K562 (cell line): ENCODE results near the gene HDAC9.

ENCODE experiments used
- CHD1 ChIP-seq: fragments of 200-600 bp; sonication (generic); IDR thresholded peaks from one replicate; pipeline ENCODE4 v1.6.1; 2012; ENCODE audit warnings: mild to moderate bottlenecking, moderate library complexity, low read length, inconsistent platforms
- FOXJ3 ChIP-seq: sonication (generic); formaldehyde crosslinking; IDR thresholded peaks from 2 replicates; pipeline ENCODE4 v1.4.0; 2020; ENCODE audit warnings: mild to moderate bottlenecking, missing genetic modification reagents
- GABPA ChIP-seq: fragments of 200-800 bp; sonication (Bioruptor generic); conservative IDR thresholded peaks from 2 replicates; pipeline ENCODE4 v1.6.1; 2016; ENCODE audit warnings: low read depth, missing genetic modification characterization, missing compliant biosample characterization
- HDAC6 ChIP-seq: IDR thresholded peaks from 2 replicates; pipeline ENCODE4 v1.6.1; 2012; ENCODE audit warnings: low read depth, mild to moderate bottlenecking, control low read depth, inconsistent platforms, low read length, moderate library complexity
- SRF ChIP-seq, 2 experiments: fragments of 250-450, 450-650 bp in 1 of 2; sonication (Bioruptor Pico) in 1 of 2; sonication (generic) in 1 of 2; formaldehyde crosslinking; IDR thresholded peaks; 2 replicates each; pipeline versions ENCODE4 v1.5.0 to v1.5.1; 2020 to 2022; ENCODE audit warnings: mild to moderate bottlenecking in 1 of 2, missing genetic modification reagents in 1 of 2
- YBX1 ChIP-seq: fragments of 450-650 bp; IDR thresholded peaks from 2 replicates; pipeline ENCODE4 v1.7.1; 2016; ENCODE audit warnings: mild to moderate bottlenecking
- ZBTB2 ChIP-seq: fragments of 450-650 bp; IDR thresholded peaks from 2 replicates; pipeline ENCODE4 v1.6.1; 2016; ENCODE audit warnings: antibody characterized with exemption
- TF ChIP-seq, protein P1 (sequence below): fragments of 450-650 bp; IDR thresholded peaks from 2 replicates; pipeline ENCODE4 v1.6.1; 2016; ENCODE audit warnings: missing biosample characterization, missing genetic modification characterization
- TF ChIP-seq, protein P2 (sequence below): sonication (generic); formaldehyde crosslinking; IDR thresholded peaks from 2 replicates; pipeline ENCODE4 v1.5.0; 2020; ENCODE audit warnings: missing genetic modification reagents
- TF ChIP-seq, protein P3 (sequence below): sonication (generic); formaldehyde crosslinking; IDR thresholded peaks from 2 replicates; pipeline ENCODE4 v1.8.0; 2022; ENCODE audit warnings: mild to moderate bottlenecking, low read depth, missing genetic modification reagents
- TF ChIP-seq, protein P4 (sequence below), 3 experiments: IDR thresholded peaks in 2 of 3; conservative IDR thresholded peaks in 1 of 3; 2 replicates each; pipeline ENCODE4 v1.5.1; 2011 to 2012; ENCODE audit warnings: low read length in 3 of 3, mild to moderate bottlenecking in 3 of 3, control low read depth in 2 of 3, improper control_type of control experiment in 1 of 3, inconsistent platforms in 1 of 3, low read depth in 1 of 3, mixed read lengths in 1 of 3, moderate library complexity in 1 of 3; ENCODE audit not compliant: insufficient read depth in 2 of 3

GRCh38 chr7:18694484-18694883, 198.9 kb downstream of the HDAC9 start:
- TF ChIP-seq FOXJ3 (CRISPR knock-in tag) = no peak
- TF ChIP-seq SRF (CRISPR knock-in tag; IDR thresholded peaks at IDR 0.05) = no peak
- TF ChIP-seq ZBTB2 = no peak
- TF ChIP-seq, protein P1, sequence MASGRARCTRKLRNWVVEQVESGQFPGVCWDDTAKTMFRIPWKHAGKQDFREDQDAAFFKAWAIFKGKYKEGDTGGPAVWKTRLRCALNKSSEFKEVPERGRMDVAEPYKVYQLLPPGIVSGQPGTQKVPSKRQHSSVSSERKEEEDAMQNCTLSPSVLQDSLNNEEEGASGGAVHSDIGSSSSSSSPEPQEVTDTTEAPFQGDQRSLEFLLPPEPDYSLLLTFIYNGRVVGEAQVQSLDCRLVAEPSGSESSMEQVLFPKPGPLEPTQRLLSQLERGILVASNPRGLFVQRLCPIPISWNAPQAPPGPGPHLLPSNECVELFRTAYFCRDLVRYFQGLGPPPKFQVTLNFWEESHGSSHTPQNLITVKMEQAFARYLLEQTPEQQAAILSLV = no peak
- TF ChIP-seq, protein P2, sequence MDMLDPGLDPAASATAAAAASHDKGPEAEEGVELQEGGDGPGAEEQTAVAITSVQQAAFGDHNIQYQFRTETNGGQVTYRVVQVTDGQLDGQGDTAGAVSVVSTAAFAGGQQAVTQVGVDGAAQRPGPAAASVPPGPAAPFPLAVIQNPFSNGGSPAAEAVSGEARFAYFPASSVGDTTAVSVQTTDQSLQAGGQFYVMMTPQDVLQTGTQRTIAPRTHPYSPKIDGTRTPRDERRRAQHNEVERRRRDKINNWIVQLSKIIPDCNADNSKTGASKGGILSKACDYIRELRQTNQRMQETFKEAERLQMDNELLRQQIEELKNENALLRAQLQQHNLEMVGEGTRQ (CRISPR knock-in tag) = no peak
- TF ChIP-seq, protein P3, sequence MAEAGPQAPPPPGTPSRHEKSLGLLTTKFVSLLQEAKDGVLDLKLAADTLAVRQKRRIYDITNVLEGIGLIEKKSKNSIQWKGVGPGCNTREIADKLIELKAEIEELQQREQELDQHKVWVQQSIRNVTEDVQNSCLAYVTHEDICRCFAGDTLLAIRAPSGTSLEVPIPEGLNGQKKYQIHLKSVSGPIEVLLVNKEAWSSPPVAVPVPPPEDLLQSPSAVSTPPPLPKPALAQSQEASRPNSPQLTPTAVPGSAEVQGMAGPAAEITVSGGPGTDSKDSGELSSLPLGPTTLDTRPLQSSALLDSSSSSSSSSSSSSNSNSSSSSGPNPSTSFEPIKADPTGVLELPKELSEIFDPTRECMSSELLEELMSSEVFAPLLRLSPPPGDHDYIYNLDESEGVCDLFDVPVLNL (CRISPR knock-in tag) = no peak
- no peak for TF ChIP-seq HDAC6
- TF ChIP-seq, protein P4, sequence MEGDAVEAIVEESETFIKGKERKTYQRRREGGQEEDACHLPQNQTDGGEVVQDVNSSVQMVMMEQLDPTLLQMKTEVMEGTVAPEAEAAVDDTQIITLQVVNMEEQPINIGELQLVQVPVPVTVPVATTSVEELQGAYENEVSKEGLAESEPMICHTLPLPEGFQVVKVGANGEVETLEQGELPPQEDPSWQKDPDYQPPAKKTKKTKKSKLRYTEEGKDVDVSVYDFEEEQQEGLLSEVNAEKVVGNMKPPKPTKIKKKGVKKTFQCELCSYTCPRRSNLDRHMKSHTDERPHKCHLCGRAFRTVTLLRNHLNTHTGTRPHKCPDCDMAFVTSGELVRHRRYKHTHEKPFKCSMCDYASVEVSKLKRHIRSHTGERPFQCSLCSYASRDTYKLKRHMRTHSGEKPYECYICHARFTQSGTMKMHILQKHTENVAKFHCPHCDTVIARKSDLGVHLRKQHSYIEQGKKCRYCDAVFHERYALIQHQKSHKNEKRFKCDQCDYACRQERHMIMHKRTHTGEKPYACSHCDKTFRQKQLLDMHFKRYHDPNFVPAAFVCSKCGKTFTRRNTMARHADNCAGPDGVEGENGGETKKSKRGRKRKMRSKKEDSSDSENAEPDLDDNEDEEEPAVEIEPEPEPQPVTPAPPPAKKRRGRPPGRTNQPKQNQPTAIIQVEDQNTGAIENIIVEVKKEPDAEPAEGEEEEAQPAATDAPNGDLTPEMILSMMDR (IDR thresholded peaks at IDR 0.05 in 2 of 3, conservative IDR thresholded peaks at IDR 0.05 in 1 of 3; ENCODE audit: insufficient read depth in 2 of 3, low read depth in 1 of 3, low read length in 3 of 3) = no peak
- no peak for TF ChIP-seq YBX1
- no peak for TF ChIP-seq GABPA (tag)
- no peak for TF ChIP-seq CHD1
